ENCODE measurements around the gene CENPI. TPM values are rescaled to one million over a fixed set of nuclear protein-coding genes. Genes with fewer than 3 reads are reported as not detected.

Gene CENPI
- total RNA-seq, 2 donors from 2014 or later = 2.2 to 2.4 TPM

GRCh38 chrX:101136235-101136634 lies 38.2 kb downstream of the CENPI start:
- H3K27ac ChIP-seq = no peak overlapping the region
- H3K4me3 ChIP-seq = no peak overlapping the region
- no peak for ATAC-seq (ENCODE audit: insufficient number of reproducible peaks, low FRiP score, low read depth)
- H3K9me3 ChIP-seq = no peaks in the 10 kb centered on the region
- no peak for DNase-seq (ENCODE audit: low spot score)
- H3K27me3 ChIP-seq (replicated peaks; ENCODE audit: insufficient read depth) = no peaks in the 10 kb centered on the region
- H3K36me3 ChIP-seq = no peaks in the 10 kb centered on the region
- no peaks in the 10 kb centered on the region for H3K4me1 ChIP-seq (ENCODE audit: control insufficient read depth in 1 of 2, low read depth in 2 of 2)
- TF ChIP-seq, protein P1, sequence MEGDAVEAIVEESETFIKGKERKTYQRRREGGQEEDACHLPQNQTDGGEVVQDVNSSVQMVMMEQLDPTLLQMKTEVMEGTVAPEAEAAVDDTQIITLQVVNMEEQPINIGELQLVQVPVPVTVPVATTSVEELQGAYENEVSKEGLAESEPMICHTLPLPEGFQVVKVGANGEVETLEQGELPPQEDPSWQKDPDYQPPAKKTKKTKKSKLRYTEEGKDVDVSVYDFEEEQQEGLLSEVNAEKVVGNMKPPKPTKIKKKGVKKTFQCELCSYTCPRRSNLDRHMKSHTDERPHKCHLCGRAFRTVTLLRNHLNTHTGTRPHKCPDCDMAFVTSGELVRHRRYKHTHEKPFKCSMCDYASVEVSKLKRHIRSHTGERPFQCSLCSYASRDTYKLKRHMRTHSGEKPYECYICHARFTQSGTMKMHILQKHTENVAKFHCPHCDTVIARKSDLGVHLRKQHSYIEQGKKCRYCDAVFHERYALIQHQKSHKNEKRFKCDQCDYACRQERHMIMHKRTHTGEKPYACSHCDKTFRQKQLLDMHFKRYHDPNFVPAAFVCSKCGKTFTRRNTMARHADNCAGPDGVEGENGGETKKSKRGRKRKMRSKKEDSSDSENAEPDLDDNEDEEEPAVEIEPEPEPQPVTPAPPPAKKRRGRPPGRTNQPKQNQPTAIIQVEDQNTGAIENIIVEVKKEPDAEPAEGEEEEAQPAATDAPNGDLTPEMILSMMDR (IDR thresholded peaks at IDR 0.05) = no peak

Other genes starting within 250 kb of the CENPI start
- gene NOX1, start 223.8 kb upstream of the CENPI start, total RNA-seq = not detected
- gene XKRX, start 169.3 kb upstream of the CENPI start, total RNA-seq = 1 to 10 TPM in 1 of 2 donors, under 1 TPM in 1; 0.14 to 1.6 TPM
- not detected for gene ARL13A, start 128.5 kb upstream of the CENPI start, total RNA-seq
- gene TRMT2B, start 46.1 kb upstream of the CENPI start, total RNA-seq = 10 to 100 TPM; 16.1 to 20.5 TPM
- gene TMEM35A, start 19.3 kb upstream of the CENPI start, total RNA-seq = 1 to 10 TPM in 1 of 2 donors, under 1 TPM in 1; 0.68 to 7.7 TPM
- under 1 TPM; 0.14 to 0.99 TPM for gene DRP2, start 121.6 kb downstream of the CENPI start, total RNA-seq
- gene TAF7L, start 193.1 kb downstream of the CENPI start, total RNA-seq = not detected

All from thoracic aorta (tissue), 2 donors.